HG03354 (cell line): ENCODE results near the gene PITPNM3.

Experiments used
- ATAC-seq: cut with Tn5 transposase; IDR thresholded peaks from one replicate; pipeline ENCODE4 v1.9.1; 2021; ENCODE audit warnings: mild to moderate bottlenecking; ENCODE audit not compliant: unreplicated experiment, poor library complexity, severe bottlenecking

The PITPNM3 gene

DNA sequence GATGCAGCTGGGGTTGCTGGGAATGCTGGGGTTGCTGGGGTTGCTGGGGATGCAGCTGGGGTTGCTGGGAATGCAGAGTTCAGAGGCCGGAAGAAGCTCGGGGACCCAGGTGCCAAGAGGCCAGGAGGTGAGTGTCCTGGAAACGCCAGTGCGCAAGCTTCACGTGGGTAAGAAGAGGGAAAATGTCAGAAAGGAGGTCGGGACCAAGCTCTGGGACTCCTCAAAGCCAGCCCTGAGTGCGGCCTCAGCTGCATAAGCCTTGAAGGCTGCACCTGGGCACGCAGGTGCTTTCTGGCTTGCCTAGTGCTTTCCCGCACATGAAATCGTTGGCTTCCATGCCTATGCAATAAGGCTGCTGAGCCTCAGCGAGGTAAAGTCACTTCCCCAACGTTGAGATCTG lies 48.3 kb downstream of the PITPNM3 start:
- ATAC-seq, result no peak

DNA sequence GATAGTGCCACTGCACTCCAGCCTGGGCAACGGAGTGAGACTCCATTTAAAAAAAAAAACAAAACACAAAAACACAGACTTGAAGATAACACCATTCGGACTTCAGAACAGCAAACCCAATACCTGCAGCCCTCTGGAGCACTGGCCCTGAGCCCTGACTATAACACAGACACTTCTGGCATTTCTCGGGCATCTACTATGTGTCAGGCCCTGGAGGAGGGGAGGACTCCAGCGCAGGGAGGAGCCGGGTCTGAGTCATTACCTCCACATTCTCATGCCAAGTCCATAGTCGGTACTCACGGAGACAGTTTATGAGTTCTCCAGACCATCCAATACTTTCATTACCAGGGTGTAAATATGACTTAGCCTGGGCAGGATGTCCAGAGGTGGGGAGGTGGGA lies 48.8 kb downstream of the PITPNM3 start:
- no peak for ATAC-seq

DNA sequence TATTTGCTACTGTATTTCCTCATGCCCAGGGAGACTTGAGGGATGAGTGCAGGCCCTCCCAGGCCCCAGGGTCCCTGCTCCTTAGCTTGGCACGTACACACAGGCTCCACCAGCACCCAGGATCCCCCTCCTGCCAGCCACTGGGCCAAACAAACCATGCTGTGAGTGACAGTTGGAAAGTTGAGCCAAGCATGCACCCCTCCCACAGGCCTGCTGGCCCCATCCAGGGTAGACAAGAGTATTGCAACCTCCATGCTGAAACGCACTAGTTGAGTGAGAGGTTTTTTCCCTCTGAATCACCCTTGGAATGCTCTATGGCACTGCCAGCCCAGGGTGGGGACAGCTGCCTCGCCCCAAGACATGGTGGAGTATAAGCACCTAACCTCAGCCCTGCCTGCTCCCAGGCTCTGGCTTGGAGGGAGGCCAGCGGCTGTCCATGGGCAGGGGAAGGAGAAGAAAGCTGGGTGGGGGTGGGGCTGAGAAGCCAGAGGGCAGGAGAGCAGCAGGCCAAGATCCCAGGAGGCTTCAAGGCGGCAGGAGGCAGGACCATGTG lies 49.6 kb downstream of the PITPNM3 start:
- ATAC-seq, result no peak

DNA sequence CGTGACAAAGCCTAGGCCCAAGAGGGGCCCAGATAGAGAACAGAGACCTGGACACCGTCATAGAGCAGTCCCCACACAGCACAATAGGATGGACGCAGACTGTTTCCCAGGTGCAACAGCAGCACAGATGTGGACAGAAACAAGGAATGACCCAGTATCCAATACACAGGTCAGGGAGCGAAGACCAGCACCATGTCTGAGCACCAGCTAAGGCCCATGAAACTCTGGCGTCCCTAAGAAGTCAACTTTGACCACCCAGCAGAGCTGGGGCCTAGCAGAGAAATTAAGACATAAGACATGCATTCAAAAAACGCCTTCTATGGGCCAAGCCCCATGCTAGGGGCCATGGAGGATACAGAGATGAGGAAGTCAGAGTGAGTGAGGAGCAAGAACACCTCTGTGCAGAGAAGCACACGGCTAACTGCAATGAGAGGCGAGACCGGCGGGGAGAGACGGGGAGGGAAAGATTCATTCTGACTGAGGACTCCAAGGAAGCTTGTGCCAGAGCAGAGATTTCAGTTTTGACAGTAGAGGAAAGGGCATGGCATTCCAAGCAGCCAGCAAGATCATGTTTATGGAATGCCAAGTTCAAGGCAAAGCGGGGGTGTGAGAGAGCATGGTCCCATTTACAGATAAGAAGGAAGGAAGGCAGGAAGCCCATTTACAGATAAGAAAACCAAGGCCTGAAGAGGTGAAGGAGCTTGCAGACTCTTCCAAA lies 50.8 kb downstream of the PITPNM3 start:
- ATAC-seq, result no peak

DNA sequence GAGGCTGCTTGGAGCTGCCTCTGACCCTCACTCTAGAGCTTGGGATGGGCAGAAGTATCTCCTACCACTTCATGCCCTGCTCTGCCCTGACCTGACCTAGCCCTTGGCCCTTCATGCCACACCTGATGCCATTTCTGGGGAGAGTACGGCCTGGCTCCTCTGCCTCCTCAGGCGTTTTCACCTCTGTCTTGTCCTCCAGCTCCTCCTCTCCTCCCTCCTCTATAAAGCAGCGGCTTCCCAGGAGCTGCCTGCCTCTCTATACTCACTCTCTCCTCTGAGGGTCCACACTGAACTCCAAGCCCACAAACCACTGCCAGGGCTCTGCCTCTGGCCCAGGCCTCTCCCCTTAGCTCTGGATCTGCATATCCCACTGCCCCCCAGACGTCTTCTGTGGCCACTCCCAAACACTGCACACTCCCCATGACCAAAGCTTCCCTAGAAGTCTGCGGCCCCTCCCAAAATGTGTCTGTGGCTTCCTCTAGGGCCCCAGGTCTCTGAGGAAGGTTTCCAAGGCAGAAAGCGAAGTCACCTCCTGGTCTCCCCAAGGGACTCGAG lies 52.6 kb downstream of the PITPNM3 start:
- ATAC-seq, result no peak

DNA sequence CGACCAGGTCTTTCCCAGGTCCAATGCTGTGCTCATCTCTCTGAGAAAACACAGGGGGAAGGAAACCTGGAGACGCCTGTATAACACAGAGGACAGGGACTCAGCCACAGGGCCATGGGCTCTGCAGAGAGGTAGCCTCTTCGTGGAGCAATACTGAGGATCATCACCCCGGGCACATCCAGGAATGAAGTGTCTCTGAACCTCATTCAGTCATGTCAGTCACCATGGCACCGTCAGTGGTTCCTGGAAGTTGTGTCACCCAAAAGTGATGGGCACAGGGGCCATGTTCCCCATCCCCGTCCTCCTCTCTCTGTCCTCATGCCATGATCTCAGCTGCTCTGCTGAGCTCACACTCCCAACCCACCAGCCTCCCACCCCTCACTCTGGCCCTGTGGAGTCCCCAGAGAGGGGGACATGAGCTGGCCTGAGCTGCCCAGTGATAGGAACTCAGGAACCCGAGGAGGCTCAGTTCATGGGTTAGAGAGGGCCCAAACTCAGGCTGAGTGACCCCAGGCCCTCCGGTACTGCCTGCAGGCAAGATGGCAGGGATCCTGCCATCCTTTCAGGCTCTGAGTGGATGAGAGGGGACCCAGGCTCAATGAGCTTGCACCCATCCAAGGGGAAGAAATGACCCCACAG lies 53.4 kb downstream of the PITPNM3 start:
- no peak for ATAC-seq

DNA sequence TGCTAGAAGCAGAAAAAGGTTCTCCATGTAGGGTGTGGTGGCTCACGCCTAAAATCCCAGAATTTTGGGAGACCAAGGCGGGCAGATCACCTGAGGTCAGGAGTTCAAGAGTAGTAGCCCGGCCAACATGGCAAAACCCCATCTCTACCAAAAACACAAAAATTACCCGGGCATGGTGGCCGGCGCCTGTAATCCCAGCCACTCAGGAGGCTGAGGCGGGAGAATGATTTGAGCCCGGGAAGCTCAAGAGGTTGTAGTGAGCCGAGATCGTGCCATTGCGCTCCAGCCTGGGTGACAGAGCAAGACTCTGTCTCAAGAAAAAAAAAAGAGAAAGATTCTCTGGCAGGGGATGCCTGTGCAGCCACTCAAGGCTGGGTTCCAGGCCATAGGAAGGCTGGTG lies 54.2 kb downstream of the PITPNM3 start:
- no peak for ATAC-seq

DNA sequence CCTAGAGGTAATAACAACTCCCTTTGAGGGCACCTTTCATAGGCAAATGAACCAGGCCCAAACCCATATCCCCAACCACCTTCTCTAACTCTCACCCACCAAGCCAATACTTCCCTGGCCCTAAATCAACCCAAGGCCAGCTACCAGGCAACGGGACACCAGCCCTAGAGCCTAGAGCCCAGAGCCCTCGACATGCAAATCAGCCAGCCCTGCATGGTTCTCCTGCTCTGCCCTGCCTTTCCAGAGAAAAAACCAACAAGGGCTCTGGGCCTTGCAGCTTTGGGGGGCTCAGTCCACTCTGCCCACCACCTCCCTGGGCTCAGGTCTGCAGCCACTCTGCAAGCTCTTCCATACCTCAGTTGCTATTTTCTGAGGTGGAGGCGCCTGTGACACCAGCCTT lies 55.0 kb downstream of the PITPNM3 start:
- ATAC-seq, result no peak

DNA sequence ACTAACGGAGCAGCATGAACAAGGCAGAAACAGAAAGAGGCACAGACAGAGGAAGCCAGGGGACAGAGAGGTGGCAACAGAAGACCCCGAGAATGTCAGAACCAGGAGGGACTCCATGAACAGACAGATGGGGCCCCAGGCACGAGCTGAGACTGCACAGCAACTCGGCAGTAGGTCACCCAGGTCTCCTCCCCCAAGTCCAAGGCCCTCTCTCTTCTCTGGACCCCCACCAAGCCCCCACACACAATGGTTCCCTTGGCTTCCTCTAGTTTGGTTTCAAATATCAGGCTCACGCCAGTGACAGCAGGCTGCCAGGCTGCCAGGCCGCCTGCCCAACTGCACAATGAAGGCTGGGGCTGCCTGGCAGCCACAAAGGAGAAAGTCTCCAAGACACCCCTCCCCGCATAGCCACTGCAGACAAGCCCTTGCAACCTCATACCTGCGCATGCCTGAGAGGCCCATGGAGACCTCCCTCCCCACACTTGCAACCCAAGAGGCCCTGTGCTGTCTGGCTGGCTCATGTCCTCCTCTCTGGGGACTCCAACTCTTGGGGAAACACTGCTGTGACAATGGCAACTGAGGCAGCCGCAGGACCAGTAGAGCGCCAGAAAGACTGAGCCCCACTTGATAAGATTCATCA lies 57.3 kb downstream of the PITPNM3 start:
- ATAC-seq, result no peak

DNA sequence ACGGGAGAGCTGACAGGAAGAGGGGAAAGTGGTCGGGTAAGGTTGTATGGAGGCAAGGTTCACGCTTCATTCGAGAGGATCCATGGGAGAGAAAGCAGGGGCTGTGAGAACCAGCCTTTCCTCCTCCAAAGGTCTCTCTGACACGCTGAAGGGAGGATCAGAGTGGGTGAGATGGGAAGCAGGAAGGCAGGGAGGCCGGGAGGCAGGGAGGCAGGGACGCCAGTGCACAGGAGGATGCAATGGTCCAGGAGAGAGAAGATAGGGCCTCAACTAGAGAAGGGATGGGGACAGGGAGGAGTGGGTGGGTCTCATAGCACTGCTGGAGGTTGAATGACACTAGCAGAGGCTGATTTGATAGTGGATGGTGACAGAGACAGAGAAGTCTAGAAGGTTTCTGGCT lies 58.0 kb downstream of the PITPNM3 start:
- ATAC-seq, result no peak

DNA sequence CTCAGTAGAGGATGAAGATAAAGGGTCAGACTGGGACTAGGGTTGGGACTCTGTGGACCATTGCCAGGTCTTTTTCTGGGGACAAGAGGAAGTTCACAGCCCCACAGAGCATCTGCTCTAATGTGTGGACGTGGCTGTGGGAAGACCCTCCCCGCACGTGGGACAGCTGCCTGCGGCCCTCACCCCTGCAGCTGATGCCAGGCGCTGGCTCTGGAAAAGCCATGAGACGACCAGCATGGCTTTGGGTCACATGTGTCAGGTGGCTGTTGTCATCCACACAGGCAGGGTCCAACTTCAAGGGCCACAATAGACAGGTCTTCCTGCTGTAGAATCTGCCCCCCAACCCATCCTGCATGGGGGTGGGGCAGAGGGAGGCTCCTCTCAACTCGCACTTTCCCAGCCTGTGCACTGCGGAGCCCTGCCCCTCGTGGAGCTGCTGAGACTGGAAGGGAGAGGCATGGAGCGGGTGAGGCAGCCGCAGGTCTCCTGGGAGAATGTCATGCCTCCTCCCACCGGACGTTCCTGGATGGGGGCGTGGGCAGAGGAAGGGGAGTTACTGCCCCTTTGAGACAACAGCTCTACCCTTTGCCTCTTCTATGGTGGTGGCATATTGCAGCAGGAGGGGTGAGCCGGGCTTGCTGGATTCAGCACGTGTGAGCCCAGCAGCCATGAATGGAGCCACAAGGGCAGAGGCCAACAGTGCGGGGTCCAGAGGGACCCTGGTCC lies 58.7 kb downstream of the PITPNM3 start:
- no peak for ATAC-seq

DNA sequence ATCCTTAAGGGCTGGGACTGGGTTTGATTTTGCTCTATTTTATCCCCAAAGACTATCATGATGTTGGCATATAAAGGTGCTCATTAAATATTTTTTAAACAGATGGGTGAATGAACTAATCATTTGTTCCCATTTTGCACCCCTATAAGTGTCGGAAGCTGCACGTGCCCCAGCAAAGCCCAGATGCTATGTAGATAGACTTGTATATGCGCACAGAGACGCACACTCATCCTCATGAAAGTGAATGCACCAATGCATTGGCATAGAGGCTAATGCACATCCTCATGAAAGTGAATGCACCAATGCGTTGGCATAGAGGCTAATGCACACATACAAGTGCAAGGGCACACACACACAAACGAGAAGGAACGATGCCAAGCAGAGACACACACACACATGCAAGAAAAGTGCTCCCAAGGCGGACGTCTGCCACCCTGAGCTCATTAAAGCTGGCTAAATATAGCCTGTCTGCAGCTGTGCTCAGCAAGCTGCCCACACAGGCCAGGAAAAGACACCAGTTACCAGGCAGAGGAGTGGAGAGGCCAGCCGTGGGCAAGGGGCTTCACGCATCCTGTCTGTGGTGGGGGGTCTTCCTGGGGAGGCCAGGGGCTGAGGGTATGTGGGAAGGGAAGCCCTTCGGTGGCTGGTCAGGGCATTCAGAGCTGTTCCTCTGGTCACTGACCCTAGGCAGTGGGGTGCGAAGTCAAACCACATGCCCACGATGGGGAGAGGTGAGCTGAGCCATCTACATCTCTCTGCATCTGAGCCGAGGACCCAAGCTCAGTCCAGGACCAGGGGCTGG lies 59.5 kb downstream of the PITPNM3 start:
- ATAC-seq, result no peak

DNA sequence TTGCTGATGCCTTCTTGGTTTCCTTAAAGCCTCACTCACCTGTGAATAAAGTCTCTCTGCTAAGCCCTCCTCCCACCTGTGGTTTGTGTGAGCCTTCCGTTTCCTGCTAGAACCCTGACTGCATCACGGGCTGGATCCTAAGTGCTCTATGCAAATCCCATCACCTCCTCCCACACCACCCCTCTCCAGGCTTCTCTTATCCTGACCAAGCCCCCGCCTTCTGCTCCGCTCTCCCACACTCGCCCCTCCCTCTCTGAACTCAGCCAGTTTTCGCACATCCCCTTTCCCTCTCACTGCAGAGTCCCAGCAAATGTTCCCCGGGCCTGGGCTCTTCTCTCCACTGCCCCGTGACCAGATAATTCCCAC lies 60.3 kb downstream of the PITPNM3 start:
- no peak for ATAC-seq

DNA sequence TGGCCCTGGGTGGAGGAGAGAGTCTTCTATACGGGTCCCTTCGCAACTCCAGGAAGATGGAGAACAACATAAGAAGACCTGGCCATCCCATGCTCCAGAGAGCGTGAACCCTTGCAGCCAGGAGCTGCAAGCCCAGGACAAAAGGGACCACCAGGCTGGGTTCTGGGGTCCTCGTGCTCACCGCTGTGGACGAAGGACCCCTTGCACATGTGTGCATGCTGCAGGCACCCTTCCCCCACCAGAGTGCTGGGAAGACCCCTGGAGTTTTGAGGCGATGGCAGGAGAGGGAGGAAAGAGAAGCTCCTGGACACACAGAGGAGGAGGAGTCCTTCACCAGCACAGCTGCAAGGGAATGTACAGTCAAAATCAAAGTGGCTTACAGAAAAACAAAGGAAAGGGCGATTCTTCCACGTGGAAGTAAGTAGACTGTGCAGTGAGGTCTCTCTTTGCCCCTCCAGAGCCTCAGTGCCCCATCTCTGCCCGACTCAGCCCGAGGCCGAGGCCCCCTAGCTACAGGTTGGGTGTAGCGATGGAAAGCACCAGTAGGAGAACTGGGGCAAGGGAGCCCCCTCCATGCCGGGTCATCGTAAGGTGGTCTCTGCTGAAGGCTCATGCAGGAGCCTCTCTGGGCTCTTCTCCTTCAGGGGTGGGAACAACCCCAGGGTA lies 60.8 kb downstream of the PITPNM3 start:
- no peak for ATAC-seq

DNA sequence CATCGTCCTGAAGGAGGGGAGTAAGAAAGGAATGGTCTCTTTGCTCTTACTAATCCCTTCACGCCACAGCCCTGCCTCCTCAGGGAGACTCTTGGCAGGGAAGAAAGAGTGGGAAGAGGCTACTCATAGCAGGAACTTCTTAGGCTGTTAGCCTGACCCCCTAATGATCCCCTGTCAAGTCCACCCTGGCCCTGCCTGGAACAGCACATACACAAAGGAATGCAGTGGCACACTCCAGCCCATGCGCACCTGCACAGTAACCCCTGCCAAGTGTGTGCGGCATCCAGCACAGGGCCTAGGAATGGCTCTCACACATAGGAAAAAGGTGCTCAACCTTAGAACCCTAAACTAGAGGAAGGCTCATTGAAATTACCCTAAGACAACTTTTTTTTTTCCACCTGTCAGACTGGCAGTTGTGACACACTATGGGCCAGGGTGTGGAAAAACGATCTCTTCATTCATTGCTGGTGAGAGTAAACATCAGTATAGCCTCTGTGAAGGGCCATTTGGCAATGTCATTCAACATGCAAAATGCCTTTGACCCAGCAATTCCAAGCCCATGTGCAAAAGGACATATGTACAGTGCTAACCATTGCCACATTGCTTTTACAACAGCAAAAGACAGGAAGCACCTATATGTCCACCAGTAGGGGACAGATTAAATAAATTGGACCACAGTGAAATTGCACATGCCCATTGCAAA lies 62.0 kb downstream of the PITPNM3 start:
- ATAC-seq, result no peak

DNA sequence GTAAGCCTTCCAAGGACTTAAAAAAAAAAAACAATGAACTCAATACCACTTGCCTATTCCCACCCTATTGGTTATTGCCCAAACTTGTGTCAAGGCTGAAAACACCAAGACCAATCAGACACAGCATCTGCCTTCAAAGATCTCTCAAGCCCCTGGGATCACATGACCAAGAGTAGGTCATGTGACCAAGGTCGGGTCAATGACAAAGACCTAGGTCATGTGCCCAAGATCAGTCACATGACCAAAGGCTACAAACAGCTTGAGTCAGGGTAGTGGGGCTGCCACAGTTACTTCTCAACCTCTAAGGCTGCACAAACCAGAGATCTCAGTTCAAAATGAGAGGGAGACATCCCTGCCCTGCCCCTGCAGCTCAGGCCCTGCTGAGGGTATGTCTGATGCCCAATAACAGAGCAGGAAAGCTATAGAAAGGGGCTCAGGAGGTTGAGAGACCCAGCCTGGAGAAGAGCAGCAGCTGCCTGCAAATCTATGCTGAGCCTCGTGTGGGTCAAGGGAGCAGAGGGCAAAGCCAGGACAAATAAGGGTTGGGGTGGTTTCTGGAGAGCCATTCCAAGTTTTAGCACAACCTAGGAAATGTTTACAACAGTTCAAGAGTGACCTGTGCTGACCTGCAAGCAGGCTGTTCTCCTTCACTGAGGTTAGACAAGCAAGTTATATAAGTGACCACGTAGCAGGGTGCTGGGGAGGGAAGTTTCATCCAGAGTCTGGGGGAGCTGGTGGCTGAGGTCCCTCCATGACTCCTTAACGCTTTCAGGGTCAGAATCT lies 63.3 kb downstream of the PITPNM3 start:
- ATAC-seq, result no peak

DNA sequence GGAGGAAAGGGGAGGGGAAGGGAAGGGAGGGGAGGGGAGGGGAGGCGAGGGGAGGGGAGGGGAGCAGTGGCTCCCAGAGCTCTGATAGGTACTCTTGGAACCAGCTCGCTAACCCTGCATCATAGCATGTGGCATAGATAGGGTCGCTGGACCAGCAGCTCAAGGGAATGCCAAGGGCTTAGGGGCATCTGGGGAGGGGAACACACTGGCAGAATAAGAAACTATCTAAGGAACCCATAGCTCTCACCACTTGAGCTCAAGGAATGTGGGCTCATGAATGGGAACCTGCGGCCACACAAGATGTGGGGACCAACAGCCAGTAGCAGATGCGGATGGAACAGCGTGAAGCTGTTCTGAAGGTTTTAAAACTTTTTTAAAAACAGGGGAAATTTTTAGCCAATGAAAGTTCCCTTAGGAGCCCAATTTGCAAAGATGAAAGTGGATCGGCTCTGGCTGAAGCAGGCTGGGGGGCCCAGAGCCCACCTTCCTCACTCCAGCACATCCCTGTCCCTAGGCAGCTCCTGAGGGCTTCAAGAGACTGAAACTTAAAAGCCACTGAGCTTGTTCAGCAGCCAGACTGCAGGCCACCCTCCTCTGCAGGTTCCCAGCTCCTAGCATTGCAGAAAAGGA lies 65.2 kb downstream of the PITPNM3 start:
- no peak for ATAC-seq
